DOHH2 (cell line): ENCODE results near the gene GGTLC2.
"Not testable (repeated sequence)": the region's sequence is repeated elsewhere in the genome, so short reads cannot be mapped to it uniquely, and the experiment has no call there.

Experiments
- EZH2phosphoT487 ChIP-seq: fragments of 200-600 bp; sonication (generic); IDR thresholded peaks from 2 replicates; pipeline ENCODE4 v1.6.1; 2017; ENCODE audit warnings: borderline replicate concordance, mild to moderate bottlenecking, antibody characterized with exemption, low read length, moderate library complexity, mixed read lengths
- TF ChIP-seq, protein P1 (sequence below): fragments of 200-600 bp; sonication (generic); IDR thresholded peaks from one replicate; pipeline ENCODE4 v1.5.1; 2014; ENCODE audit warnings: antibody characterized with exemption, mild to moderate bottlenecking, low read depth, low read length; ENCODE audit not compliant: poor library complexity, severe bottlenecking

GRCh38 chr22:22648863-22649536 is 4.6 kb downstream of the GGTLC2 start:
- TF ChIP-seq, protein P1, sequence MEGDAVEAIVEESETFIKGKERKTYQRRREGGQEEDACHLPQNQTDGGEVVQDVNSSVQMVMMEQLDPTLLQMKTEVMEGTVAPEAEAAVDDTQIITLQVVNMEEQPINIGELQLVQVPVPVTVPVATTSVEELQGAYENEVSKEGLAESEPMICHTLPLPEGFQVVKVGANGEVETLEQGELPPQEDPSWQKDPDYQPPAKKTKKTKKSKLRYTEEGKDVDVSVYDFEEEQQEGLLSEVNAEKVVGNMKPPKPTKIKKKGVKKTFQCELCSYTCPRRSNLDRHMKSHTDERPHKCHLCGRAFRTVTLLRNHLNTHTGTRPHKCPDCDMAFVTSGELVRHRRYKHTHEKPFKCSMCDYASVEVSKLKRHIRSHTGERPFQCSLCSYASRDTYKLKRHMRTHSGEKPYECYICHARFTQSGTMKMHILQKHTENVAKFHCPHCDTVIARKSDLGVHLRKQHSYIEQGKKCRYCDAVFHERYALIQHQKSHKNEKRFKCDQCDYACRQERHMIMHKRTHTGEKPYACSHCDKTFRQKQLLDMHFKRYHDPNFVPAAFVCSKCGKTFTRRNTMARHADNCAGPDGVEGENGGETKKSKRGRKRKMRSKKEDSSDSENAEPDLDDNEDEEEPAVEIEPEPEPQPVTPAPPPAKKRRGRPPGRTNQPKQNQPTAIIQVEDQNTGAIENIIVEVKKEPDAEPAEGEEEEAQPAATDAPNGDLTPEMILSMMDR, result not testable (repeated sequence)
- not testable (repeated sequence) for TF ChIP-seq EZH2phosphoT487
